ENCODE results near the gene ULK4. TPM values are rescaled to one million over a fixed set of nuclear protein-coding genes. Genes with fewer than 3 reads are reported as not detected.

ULK4 gene
- total and polyA plus RNA-seq, 2 donors (not counting 1 experiment from before 2014, with no cell fraction given), result 9.1 to 9.7 TPM

GRCh38 chr3:41603807-41604206, 358.1 kb downstream of the ULK4 start:
- Histone ChIP-seq H3K9ac (ENCODE audit: insufficient read depth, low read length) (no peak overlapping the region), H3K27ac (ENCODE audit: insufficient read depth, low read length) (no peak overlapping the region), H3K36me3 (ENCODE audit: control insufficient read depth, insufficient read depth, low read length) (no peaks in the 10 kb centered on the region), H3K4me2 (ENCODE audit: extremely low read depth, insufficient read depth, low read length) (no peak overlapping the region), H3K9me3 (ENCODE audit: control insufficient read depth, insufficient read depth, low read depth, low read length) (no peaks in the 10 kb centered on the region), H3K27me3 (ENCODE audit: control insufficient read depth, insufficient read depth, low read length) (no peaks in the 10 kb centered on the region), H3K4me1 (ENCODE audit: control insufficient read depth, extremely low read depth, insufficient read depth, low read length) (no peaks in the 10 kb centered on the region), H2AFZ (ENCODE audit: low read length) (no peak overlapping the region), H3K79me2 (ENCODE audit: control insufficient read depth, insufficient read depth, low read length) (no peaks in the 10 kb centered on the region), H4K20me1 (ENCODE audit: control insufficient read depth, extremely low read depth, insufficient read depth, low read length) (no peaks in the 10 kb centered on the region), H3K4me3 (replicated peaks in 1 of 4; ENCODE audit: control extremely low read depth in 1 of 4, insufficient read depth in 1 of 4, low read depth in 3 of 4, low read length in 4 of 4) (no peak overlapping the region)
- DNase-seq (ENCODE audit: low read depth in 2 of 2), result no peak
- TF ChIP-seq CTCF (conservative IDR thresholded peaks at IDR 0.05 in 1 of 2, IDR thresholded peaks at IDR 0.05 in 1 of 2; ENCODE audit: low read depth in 1 of 2, low read length in 2 of 2), result no peak
- no peak for TF ChIP-seq EZH2 (IDR thresholded peaks at IDR 0.05; ENCODE audit: low read length, missing control alignments)

GRCh38 chr3:41602121-41602520, 359.8 kb downstream of the ULK4 start:
- Histone ChIP-seq H3K79me2 (ENCODE audit: control insufficient read depth, insufficient read depth, low read length) (no peaks in the 10 kb centered on the region), H4K20me1 (ENCODE audit: control insufficient read depth, extremely low read depth, insufficient read depth, low read length) (no peaks in the 10 kb centered on the region), H3K27ac (ENCODE audit: insufficient read depth, low read length) (no peak overlapping the region), H3K9me3 (ENCODE audit: control insufficient read depth, insufficient read depth, low read depth, low read length) (no peaks in the 10 kb centered on the region), H3K4me3 (replicated peaks in 1 of 4; ENCODE audit: control extremely low read depth in 1 of 4, insufficient read depth in 1 of 4, low read depth in 3 of 4, low read length in 4 of 4) (no peak overlapping the region), H3K4me1 (ENCODE audit: control insufficient read depth, extremely low read depth, insufficient read depth, low read length) (no peaks in the 10 kb centered on the region), H3K9ac (ENCODE audit: insufficient read depth, low read length) (no peak overlapping the region), H3K36me3 (ENCODE audit: control insufficient read depth, insufficient read depth, low read length) (no peaks in the 10 kb centered on the region), H3K4me2 (ENCODE audit: extremely low read depth, insufficient read depth, low read length) (no peak overlapping the region), H3K27me3 (ENCODE audit: control insufficient read depth, insufficient read depth, low read length) (no peaks in the 10 kb centered on the region), H2AFZ (ENCODE audit: low read length) (no peak overlapping the region)
- TF ChIP-seq EZH2 (IDR thresholded peaks at IDR 0.05; ENCODE audit: low read length, missing control alignments) (no peak), CTCF (conservative IDR thresholded peaks at IDR 0.05 in 1 of 2, IDR thresholded peaks at IDR 0.05 in 1 of 2; ENCODE audit: low read depth in 1 of 2, low read length in 2 of 2) (no peak)
- DNase-seq (ENCODE audit: low read depth in 2 of 2), result no peak

- Histone ChIP-seq H3K27ac (ENCODE audit: insufficient read depth, low read length) (no peak overlapping the region), H4K20me1 (ENCODE audit: control insufficient read depth, extremely low read depth, insufficient read depth, low read length) (no peaks in the 10 kb centered on the region), H3K4me3 (replicated peaks in 1 of 4; ENCODE audit: control extremely low read depth in 1 of 4, insufficient read depth in 1 of 4, low read depth in 3 of 4, low read length in 4 of 4) (no peak overlapping the region), H3K4me2 (ENCODE audit: extremely low read depth, insufficient read depth, low read length) (no peak overlapping the region), H3K36me3 (ENCODE audit: control insufficient read depth, insufficient read depth, low read length) (no peaks in the 10 kb centered on the region), H3K9ac (ENCODE audit: insufficient read depth, low read length) (no peak overlapping the region), H3K79me2 (ENCODE audit: control insufficient read depth, insufficient read depth, low read length) (no peaks in the 10 kb centered on the region), H3K9me3 (ENCODE audit: control insufficient read depth, insufficient read depth, low read depth, low read length) (no peaks in the 10 kb centered on the region), H2AFZ (ENCODE audit: low read length) (no peak overlapping the region), H3K4me1 (ENCODE audit: control insufficient read depth, extremely low read depth, insufficient read depth, low read length) (no peaks in the 10 kb centered on the region), H3K27me3 (ENCODE audit: control insufficient read depth, insufficient read depth, low read length) (no peaks in the 10 kb centered on the region)
- no peak for TF ChIP-seq EZH2 (IDR thresholded peaks at IDR 0.05; ENCODE audit: low read length, missing control alignments)
- no peak for TF ChIP-seq CTCF (conservative IDR thresholded peaks at IDR 0.05 in 1 of 2, IDR thresholded peaks at IDR 0.05 in 1 of 2; ENCODE audit: low read depth in 1 of 2, low read length in 2 of 2)
- peak in 1 of 2 donors; percentile 35 for DNase-seq (ENCODE audit: low read depth in 2 of 2)
Measured at GRCh38 chr3:41601404-41601987, 360.4 kb downstream of the ULK4 start.
